SH-SY5Y (cell line): ENCODE data around the gene IFIT2.

Experiments used
- GATA2 ChIP-seq: IDR thresholded peaks from 2 replicates; pipeline ENCODE4 v1.6.1; 2011; ENCODE audit warnings: mild to moderate bottlenecking, low read depth, low read length
- GATA3 ChIP-seq: IDR thresholded peaks from 2 replicates; pipeline ENCODE4 v1.6.1; 2011; ENCODE audit warnings: low read depth, mild to moderate bottlenecking, low read length, moderate library complexity

- TF ChIP-seq GATA3 (no peak), GATA2 (no peak)
Measured at GRCh38 chr10:89304446-89304845, 2.6 kb downstream of the IFIT2 start.
